ENCODE results near the gene ERFE. TPM values are rescaled to one million over a fixed set of nuclear protein-coding genes. Genes with fewer than 3 reads are reported as not detected.

ERFE gene
- total RNA-seq, 1 donor from 2014 or later: not detected

DNA sequence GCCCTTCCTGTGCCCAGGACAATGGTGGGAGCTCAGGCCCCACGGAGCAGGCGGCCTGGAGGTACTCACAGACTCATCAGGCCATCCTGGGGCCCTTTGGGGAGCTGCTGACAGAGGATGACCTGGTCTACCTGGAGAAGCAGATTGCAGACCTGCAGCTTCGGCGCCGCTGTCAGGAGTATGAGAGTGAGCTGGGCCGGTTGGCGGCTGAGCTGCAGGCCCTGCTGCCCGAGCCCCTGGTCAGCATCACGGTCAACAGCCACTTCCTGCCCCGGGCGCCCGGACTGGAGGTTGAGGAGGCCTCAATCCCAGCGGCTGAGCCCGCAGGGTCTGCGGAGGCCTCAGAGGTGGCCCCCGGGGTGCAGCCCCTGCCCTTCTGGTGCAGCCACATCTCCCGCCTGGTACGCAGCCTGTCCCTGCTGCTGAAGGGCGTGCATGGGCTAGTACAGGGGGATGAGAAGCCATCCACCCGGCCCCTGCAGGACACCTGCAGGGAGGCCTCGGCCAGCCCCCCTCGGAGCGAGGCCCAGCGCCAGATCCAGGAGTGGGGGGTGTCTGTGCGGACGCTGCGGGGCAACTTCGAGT is 28.6 kb upstream of the ERFE start:
- no peak overlapping the region for H2AFZ ChIP-seq (replicated peaks)
- no peaks in the 10 kb centered on the region for H3K79me2 ChIP-seq (ENCODE audit: low read depth)
- H3K4me2 ChIP-seq: no peak overlapping the region
- H3K27me3 ChIP-seq: no peaks in the 10 kb centered on the region
- H3F3A ChIP-seq (ENCODE audit: low read depth): peaks cover 9% of the 10 kb centered on the region
- no peak overlapping the region for H3K4me3 ChIP-seq
- no peaks in the 10 kb centered on the region for H4K20me1 ChIP-seq (ENCODE audit: low read depth)
- Mint-ChIP-seq H3K4me1 (no peaks in the 10 kb centered on the region), H3K4me3 (no peak overlapping the region), H3K9me3 (no peaks in the 10 kb centered on the region), H3K27me3 (ENCODE audit: insufficient read depth, low read depth) (no peaks in the 10 kb centered on the region), H3K27ac (peak overlapping the region; percentile 19), H3K36me3 (no peaks in the 10 kb centered on the region)
- no peaks in the 10 kb centered on the region for H3K36me3 ChIP-seq
- TF ChIP-seq, protein P1, sequence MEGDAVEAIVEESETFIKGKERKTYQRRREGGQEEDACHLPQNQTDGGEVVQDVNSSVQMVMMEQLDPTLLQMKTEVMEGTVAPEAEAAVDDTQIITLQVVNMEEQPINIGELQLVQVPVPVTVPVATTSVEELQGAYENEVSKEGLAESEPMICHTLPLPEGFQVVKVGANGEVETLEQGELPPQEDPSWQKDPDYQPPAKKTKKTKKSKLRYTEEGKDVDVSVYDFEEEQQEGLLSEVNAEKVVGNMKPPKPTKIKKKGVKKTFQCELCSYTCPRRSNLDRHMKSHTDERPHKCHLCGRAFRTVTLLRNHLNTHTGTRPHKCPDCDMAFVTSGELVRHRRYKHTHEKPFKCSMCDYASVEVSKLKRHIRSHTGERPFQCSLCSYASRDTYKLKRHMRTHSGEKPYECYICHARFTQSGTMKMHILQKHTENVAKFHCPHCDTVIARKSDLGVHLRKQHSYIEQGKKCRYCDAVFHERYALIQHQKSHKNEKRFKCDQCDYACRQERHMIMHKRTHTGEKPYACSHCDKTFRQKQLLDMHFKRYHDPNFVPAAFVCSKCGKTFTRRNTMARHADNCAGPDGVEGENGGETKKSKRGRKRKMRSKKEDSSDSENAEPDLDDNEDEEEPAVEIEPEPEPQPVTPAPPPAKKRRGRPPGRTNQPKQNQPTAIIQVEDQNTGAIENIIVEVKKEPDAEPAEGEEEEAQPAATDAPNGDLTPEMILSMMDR (IDR thresholded peaks at IDR 0.05): no peak
- TF ChIP-seq EZH2phosphoT487 (IDR thresholded peaks at IDR 0.05): no peak
- TF ChIP-seq EZH2 (IDR thresholded peaks at IDR 0.05): no peak
- H3K27ac ChIP-seq: no peak overlapping the region
- no peaks in the 10 kb centered on the region for H3K9me3 ChIP-seq (ENCODE audit: low read depth)
- no peaks in the 10 kb centered on the region for H3K4me1 ChIP-seq
- no peak overlapping the region for H3K9ac ChIP-seq
- DNase-seq (ENCODE audit: low spot score): no peak

DNA sequence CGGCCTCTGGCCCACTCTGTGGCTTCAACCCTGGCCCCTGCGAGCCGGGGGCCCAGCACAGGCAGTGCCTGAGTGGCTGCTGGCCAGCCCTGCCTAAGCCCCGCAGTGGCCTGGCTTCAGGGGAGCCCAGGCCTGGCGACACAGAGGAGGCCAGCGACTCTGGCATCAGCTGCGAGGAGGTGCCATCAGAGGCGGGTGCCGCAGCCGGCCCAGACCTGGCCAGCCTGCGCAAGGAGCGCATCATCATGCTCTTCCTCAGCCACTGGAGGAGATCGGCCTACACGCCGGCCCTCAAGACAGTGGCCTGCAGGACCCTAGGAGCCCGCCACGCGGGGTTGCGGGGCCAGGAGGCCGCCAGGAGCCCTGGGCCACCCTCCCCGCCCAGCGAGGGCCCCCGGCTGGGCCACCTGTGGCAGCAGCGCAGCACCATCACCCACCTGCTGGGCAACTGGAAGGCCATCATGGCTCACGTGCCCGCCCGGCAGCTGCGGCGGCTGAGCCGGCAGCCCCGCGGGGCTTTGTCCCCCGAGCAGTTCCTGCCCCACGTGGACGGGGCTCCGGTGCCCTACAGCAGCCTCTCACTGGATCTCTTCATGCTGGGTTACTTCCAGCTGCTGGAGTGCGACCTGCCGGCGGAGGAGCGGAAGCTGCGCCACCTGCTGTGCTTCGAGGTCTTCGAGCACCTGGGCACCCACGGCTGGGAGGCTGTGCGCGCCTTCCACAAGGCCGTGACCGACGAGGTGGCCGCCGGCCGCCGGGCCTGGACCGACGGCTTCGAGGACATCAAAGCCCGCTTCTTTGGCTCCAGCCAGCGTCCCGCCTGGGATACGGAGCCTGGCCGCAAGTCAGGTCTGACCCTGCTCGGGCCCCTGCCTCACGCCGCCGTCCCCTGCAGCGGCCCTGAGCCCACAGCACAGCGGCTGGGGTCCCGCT is 27.8 kb upstream of the ERFE start:
- Histone ChIP-seq H3F3A (ENCODE audit: low read depth) (peaks cover 9% of the 10 kb centered on the region), H3K4me2 (no peak overlapping the region), H3K27ac (no peak overlapping the region), H3K4me1 (no peaks in the 10 kb centered on the region), H3K9ac (no peak overlapping the region), H3K36me3 (no peaks in the 10 kb centered on the region), H4K20me1 (ENCODE audit: low read depth) (no peaks in the 10 kb centered on the region), H3K9me3 (ENCODE audit: low read depth) (no peaks in the 10 kb centered on the region), H2AFZ (replicated peaks) (no peak overlapping the region), H3K79me2 (ENCODE audit: low read depth) (no peaks in the 10 kb centered on the region), H3K4me3 (no peak overlapping the region), H3K27me3 (no peaks in the 10 kb centered on the region)
- Mint-ChIP-seq H3K9me3 (no peaks in the 10 kb centered on the region), H3K27ac (no peak overlapping the region), H3K27me3 (ENCODE audit: insufficient read depth, low read depth) (no peaks in the 10 kb centered on the region), H3K4me1 (no peaks in the 10 kb centered on the region), H3K36me3 (no peaks in the 10 kb centered on the region), H3K4me3 (no peak overlapping the region)
- DNase-seq (ENCODE audit: low spot score): no peak
- no peak for TF ChIP-seq EZH2phosphoT487 (IDR thresholded peaks at IDR 0.05)
- TF ChIP-seq, protein P1 (IDR thresholded peaks at IDR 0.05): no peak
- TF ChIP-seq EZH2 (IDR thresholded peaks at IDR 0.05): no peak

DNA sequence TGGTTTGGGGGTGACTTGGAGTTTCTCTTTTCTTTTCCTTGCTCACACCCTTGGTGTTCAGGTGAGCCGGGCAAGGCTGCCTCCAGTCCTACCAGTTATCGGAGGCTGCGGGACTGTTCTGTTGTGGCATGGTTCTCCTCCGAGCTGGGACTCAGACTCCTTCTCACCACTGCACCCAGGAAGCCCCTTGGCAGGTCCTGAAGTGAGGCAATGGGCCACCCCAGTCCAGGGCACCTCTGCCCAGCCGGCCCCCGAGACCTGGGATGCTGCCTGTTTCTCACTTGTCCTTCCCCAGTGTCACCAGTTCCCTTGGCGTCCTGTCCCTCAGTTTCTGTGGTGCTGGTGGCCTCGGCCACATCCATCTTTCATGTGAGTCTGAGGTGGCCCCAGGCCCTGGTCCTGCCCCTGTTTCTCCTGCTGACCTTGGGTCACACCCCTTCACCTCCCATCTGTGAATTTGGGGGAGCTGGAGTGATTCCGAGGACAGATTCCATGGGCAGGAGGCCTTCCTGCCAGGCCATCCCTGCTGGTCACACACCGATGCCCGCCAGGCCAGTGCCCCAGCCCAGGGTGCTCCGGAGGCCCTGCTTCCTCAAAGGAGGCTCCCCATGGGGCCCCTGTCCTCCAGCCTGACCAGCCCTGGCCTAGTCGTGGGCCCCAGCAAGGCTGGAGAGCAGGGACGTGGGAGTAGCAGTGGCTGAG is 26.9 kb upstream of the ERFE start:
- H3K27ac Mint-ChIP-seq: no peak overlapping the region
- no peak overlapping the region for H3K4me3 Mint-ChIP-seq
- H2AFZ ChIP-seq (replicated peaks): no peak overlapping the region
- H3F3A ChIP-seq (ENCODE audit: low read depth): no peaks in the 10 kb centered on the region
- no peaks in the 10 kb centered on the region for H3K27me3 ChIP-seq
- H3K9me3 ChIP-seq (ENCODE audit: low read depth): no peaks in the 10 kb centered on the region
- H3K36me3 ChIP-seq: no peaks in the 10 kb centered on the region
- TF ChIP-seq EZH2phosphoT487 (IDR thresholded peaks at IDR 0.05) (no peak), EZH2 (IDR thresholded peaks at IDR 0.05) (no peak)
- TF ChIP-seq, protein P1 (IDR thresholded peaks at IDR 0.05): no peak
- no peaks in the 10 kb centered on the region for H3K27me3 Mint-ChIP-seq (ENCODE audit: insufficient read depth, low read depth)
- H3K9ac ChIP-seq: no peak overlapping the region
- H3K36me3 Mint-ChIP-seq: no peaks in the 10 kb centered on the region
- H3K4me1 Mint-ChIP-seq: no peaks in the 10 kb centered on the region
- no peaks in the 10 kb centered on the region for H3K79me2 ChIP-seq (ENCODE audit: low read depth)
- H3K4me1 ChIP-seq: no peaks in the 10 kb centered on the region
- H3K9me3 Mint-ChIP-seq: no peaks in the 10 kb centered on the region
- no peak overlapping the region for H3K4me3 ChIP-seq
- no peak for DNase-seq (ENCODE audit: low spot score)
- no peak overlapping the region for H3K4me2 ChIP-seq
- H3K27ac ChIP-seq: no peak overlapping the region
- H4K20me1 ChIP-seq (ENCODE audit: low read depth): no peaks in the 10 kb centered on the region
